Large intestine (tissue), 3 donors: ENCODE data around the gene PRR23B. TPM values are rescaled to one million over a fixed set of nuclear protein-coding genes. Genes with fewer than 3 reads are reported as not detected.

Experiments
- DNase-seq, 2 donors: peaks; one replicate each; pipeline versions ENCODE4 v3.0.0 to v3.0.0-alpha.2; 2013
- H3K27ac ChIP-seq: one replicate; pipeline ENCODE4 v1.5.1; 2013; ENCODE audit warnings: low read length
- H3K27me3 ChIP-seq: 2 replicates; pipeline ENCODE4 v1.6.1; 2013; ENCODE audit warnings: low read length; ENCODE audit not compliant: control insufficient read depth, insufficient read depth
- H3K36me3 ChIP-seq: 2 replicates; pipeline ENCODE4 v1.6.1; 2013; ENCODE audit warnings: low read length; ENCODE audit not compliant: control insufficient read depth, insufficient read depth
- H3K4me1 ChIP-seq: one replicate; pipeline ENCODE4 v1.6.1; 2013; ENCODE audit warnings: low read length; ENCODE audit not compliant: control insufficient read depth, insufficient read depth
- H3K4me3 ChIP-seq: one replicate; pipeline ENCODE4 v1.5.1; 2013; ENCODE audit warnings: low read length
- H3K9me3 ChIP-seq: one replicate; pipeline ENCODE4 v1.6.1; 2013; ENCODE audit warnings: mild to moderate bottlenecking, low read depth, low read length, moderate library complexity; ENCODE audit not compliant: control insufficient read depth
- WGBS: methylation state at CpG from one replicate; pipeline ENCODE4 v1.1.5; 2013; ENCODE audit warnings: low lambda C conversion rate; ENCODE audit not compliant: insufficient coverage; 5-methylcytosine and 5-hydroxymethylcytosine counted together
- polyA plus RNA-seq: library from polyadenylated mRNA; unstranded; fragments of 120-200 nt; gene quantifications from one replicate; pipeline ENCODE4 v1.2.1, GENCODE V29; 2013

The PRR23B gene
- polyA plus RNA-seq, 1 donor, result not detected

- WGBS, result no CpG with 5 or more reads among the region's 5 CpGs
- no peak for DNase-seq
- no peak overlapping the region for H3K27ac ChIP-seq
- H3K9me3 ChIP-seq, result no peaks in the 10 kb centered on the region
- H3K4me1 ChIP-seq, result no peaks in the 10 kb centered on the region
- peaks cover 8% of the 10 kb centered on the region for H3K27me3 ChIP-seq
- no peak overlapping the region for H3K4me3 ChIP-seq
- no peaks in the 10 kb centered on the region for H3K36me3 ChIP-seq
These were observed 46.3 kb downstream of the PRR23B start for GRCh38 chr3:138974462-138974861.

GRCh38 chr3:138972941-138973340 lies 47.8 kb downstream of the PRR23B start:
- DNase-seq, result no peak
- H3K4me1 ChIP-seq, result no peaks in the 10 kb centered on the region
- no peaks in the 10 kb centered on the region for H3K9me3 ChIP-seq
- no peak overlapping the region for H3K4me3 ChIP-seq
- H3K36me3 ChIP-seq, result no peaks in the 10 kb centered on the region
- peaks cover 10% of the 10 kb centered on the region for H3K27me3 ChIP-seq
- no CpG with 5 or more reads among the region's 5 CpGs for WGBS
- H3K27ac ChIP-seq, result no peak overlapping the region

GRCh38 chr3:138971766-138972320 lies 48.9 kb downstream of the PRR23B start:
- Histone ChIP-seq H3K27me3 (peaks cover 10% of the 10 kb centered on the region), H3K36me3 (no peaks in the 10 kb centered on the region), H3K27ac (no peak overlapping the region), H3K9me3 (no peaks in the 10 kb centered on the region), H3K4me3 (no peak overlapping the region), H3K4me1 (no peaks in the 10 kb centered on the region)
- no peak for DNase-seq
- no CpG with 5 or more reads among the region's 6 CpGs for WGBS

Other genes starting within 250 kb of the PRR23B start
- gene PIK3CB, start 186.0 kb downstream of the PRR23B start, polyA plus RNA-seq, result 51.1 TPM
- gene FOXL2, start 73.8 kb downstream of the PRR23B start, polyA plus RNA-seq, result not detected
- not detected for gene FOXL2NB, start 73.7 kb downstream of the PRR23B start, polyA plus RNA-seq
- not detected for gene PRR23A, start 14.7 kb downstream of the PRR23B start, polyA plus RNA-seq
- gene PRR23C, start 24.0 kb upstream of the PRR23B start, polyA plus RNA-seq, result not detected